Measurements from ENCODE around the gene DEPDC5.

GRCh38 chr22:31790240-31790639 is 36.4 kb downstream of the DEPDC5 start:
- TF ChIP-seq POLR2AphosphoS5 (IDR thresholded peaks at IDR 0.05) (no peak), CTCF (IDR thresholded peaks at IDR 0.05) (no peak)
